ENCODE measurements around the gene BRAF.

DNA sequence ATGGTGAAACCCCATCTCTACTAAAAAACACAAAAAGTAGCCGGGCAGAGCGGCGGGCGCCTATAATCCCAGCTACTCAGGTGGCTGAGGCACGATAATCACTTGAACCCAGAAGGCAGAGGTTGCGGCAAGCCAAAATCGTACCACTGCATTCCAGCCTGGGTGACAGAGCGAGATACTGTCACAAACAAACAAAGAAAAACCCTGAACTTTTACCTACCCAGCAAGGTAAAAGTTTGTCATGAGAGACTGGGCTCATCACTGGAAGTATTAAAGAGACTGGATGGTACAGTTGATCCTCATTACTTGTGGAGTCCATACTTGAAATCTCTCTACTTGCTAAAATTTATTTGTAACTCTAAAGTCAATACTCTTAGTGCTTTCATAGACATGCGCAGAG, 114.3 kb downstream of the BRAF start:
- TF ChIP-seq POLR2AphosphoS5 (IDR thresholded peaks at IDR 0.05) (no peak), POLR2A (IDR thresholded peaks at IDR 0.05) (no peak)
